ENCODE data around the gene PROK2. TPM values are rescaled to one million over a fixed set of nuclear protein-coding genes. Genes with fewer than 3 reads are reported as not detected.

The PROK2 gene
- total RNA-seq, 1 donor from 2014 or later, result not detected

DNA sequence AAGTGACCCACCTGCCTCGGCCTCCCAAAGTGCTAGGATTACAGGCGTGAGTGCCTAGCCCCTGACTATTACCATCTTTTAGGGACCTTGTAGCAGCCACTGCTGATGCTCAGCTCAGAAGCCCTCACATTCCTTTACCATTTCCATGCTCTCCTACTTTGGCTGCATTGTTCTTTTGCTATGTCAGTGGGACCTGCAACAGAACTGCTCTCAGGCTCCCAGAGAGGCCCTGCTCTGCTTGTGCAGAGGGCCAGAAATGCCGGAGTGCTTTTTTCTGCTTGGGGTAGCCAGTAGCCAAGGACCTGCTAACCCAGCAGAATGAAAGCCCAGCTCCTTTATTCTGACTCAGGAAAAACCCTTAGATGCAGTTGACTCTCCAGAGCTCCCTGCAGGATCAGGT is 18.3 kb upstream of the PROK2 start:
- TF ChIP-seq, protein P1, sequence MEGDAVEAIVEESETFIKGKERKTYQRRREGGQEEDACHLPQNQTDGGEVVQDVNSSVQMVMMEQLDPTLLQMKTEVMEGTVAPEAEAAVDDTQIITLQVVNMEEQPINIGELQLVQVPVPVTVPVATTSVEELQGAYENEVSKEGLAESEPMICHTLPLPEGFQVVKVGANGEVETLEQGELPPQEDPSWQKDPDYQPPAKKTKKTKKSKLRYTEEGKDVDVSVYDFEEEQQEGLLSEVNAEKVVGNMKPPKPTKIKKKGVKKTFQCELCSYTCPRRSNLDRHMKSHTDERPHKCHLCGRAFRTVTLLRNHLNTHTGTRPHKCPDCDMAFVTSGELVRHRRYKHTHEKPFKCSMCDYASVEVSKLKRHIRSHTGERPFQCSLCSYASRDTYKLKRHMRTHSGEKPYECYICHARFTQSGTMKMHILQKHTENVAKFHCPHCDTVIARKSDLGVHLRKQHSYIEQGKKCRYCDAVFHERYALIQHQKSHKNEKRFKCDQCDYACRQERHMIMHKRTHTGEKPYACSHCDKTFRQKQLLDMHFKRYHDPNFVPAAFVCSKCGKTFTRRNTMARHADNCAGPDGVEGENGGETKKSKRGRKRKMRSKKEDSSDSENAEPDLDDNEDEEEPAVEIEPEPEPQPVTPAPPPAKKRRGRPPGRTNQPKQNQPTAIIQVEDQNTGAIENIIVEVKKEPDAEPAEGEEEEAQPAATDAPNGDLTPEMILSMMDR (IDR thresholded peaks at IDR 0.05), result no peak
- H3K27ac Mint-ChIP-seq (ENCODE audit: unreplicated experiment), result no peak overlapping the region
- H3K4me1 Mint-ChIP-seq (ENCODE audit: unreplicated experiment), result no peaks in the 10 kb centered on the region
- H3K27me3 Mint-ChIP-seq (ENCODE audit: unreplicated experiment), result peaks cover 56% of the 10 kb centered on the region
- no peak overlapping the region for H3K4me3 Mint-ChIP-seq (ENCODE audit: unreplicated experiment)
- no peak for DNase-seq (ENCODE audit: extremely low spot score, unreplicated experiment)
- H3K36me3 Mint-ChIP-seq (ENCODE audit: unreplicated experiment), result no peaks in the 10 kb centered on the region
- no peaks in the 10 kb centered on the region for H3K9me3 Mint-ChIP-seq (ENCODE audit: unreplicated experiment)

DNA sequence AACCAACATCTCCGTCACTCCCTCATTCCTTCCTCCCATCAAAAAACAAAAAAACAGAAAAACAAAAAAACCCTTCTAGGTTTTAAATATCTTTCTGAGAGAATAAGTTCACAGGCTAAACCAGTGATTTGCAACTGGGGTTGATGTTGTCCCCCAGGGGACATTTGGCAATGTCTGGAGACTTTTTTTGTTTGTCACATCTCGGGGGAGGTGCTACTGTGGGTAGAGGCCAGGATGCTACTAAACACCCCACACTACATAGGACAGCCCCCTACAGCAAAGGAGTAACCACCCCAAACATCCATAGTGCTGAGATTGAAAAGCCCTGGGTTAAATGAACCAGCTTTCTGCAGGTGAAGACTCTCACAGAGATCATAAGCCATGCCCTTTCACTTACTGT is 17.0 kb upstream of the PROK2 start:
- H3K9me3 Mint-ChIP-seq (ENCODE audit: unreplicated experiment), result no peaks in the 10 kb centered on the region
- TF ChIP-seq, protein P1 (IDR thresholded peaks at IDR 0.05), result no peak
- no peaks in the 10 kb centered on the region for H3K4me1 Mint-ChIP-seq (ENCODE audit: unreplicated experiment)
- no peak overlapping the region for H3K27ac Mint-ChIP-seq (ENCODE audit: unreplicated experiment)
- H3K27me3 Mint-ChIP-seq (ENCODE audit: unreplicated experiment), result peaks cover 66% of the 10 kb centered on the region
- DNase-seq (ENCODE audit: extremely low spot score, unreplicated experiment), result no peak
- H3K36me3 Mint-ChIP-seq (ENCODE audit: unreplicated experiment), result no peaks in the 10 kb centered on the region
- H3K4me3 Mint-ChIP-seq (ENCODE audit: unreplicated experiment), result no peak overlapping the region

DNA sequence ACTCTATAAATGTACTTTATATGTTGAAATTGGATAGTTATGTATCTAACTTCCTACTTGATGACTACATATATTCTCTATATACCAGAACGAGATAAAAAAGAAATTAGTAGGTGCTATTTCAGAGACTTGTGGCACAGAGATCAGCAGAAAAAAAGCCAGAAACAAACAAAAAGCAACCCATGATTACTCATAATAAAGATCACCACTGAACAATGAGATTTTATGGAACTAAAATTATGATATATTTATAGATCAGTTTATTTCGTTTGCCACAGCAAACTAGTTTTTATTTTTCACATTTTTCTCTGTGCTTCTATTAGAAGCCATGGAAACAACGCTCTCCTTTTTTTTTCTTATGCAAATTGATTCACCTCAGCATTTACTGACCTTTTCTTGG is 15.1 kb upstream of the PROK2 start:
- no peak for DNase-seq (ENCODE audit: extremely low spot score, unreplicated experiment)
- H3K9me3 Mint-ChIP-seq (ENCODE audit: unreplicated experiment), result no peaks in the 10 kb centered on the region
- H3K27me3 Mint-ChIP-seq (ENCODE audit: unreplicated experiment), result peaks cover 75% of the 10 kb centered on the region
- H3K4me3 Mint-ChIP-seq (ENCODE audit: unreplicated experiment), result no peak overlapping the region
- H3K36me3 Mint-ChIP-seq (ENCODE audit: unreplicated experiment), result no peaks in the 10 kb centered on the region
- TF ChIP-seq, protein P1 (IDR thresholded peaks at IDR 0.05), result no peak
- H3K4me1 Mint-ChIP-seq (ENCODE audit: unreplicated experiment), result no peaks in the 10 kb centered on the region
- H3K27ac Mint-ChIP-seq (ENCODE audit: unreplicated experiment), result no peak overlapping the region

DNA sequence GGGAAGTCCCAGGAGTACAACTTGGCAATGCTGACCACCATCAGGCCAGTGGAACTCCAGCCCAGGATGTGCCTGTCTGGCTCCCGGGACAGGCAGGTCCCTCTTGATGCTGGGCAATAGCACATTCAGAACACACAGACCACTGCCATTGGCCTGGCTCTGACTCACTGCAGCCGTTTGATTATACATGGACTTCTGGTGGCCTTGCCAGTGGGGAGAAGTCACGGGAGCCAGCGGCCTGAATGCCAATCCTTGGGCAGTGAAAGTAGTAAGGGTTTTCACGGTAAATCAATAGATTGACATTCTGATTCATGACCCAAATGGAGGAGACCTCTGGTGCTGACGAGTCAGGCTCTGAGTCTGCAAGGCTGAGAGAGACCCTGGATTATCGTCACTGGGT is 12.5 kb upstream of the PROK2 start:
- Mint-ChIP-seq H3K4me1 (ENCODE audit: unreplicated experiment) (no peaks in the 10 kb centered on the region), H3K4me3 (ENCODE audit: unreplicated experiment) (no peak overlapping the region), H3K36me3 (ENCODE audit: unreplicated experiment) (no peaks in the 10 kb centered on the region), H3K27me3 (ENCODE audit: unreplicated experiment) (peaks cover 71% of the 10 kb centered on the region), H3K27ac (ENCODE audit: unreplicated experiment) (no peak overlapping the region), H3K9me3 (ENCODE audit: unreplicated experiment) (no peaks in the 10 kb centered on the region)
- TF ChIP-seq, protein P1 (IDR thresholded peaks at IDR 0.05), result no peak
- DNase-seq (ENCODE audit: extremely low spot score, unreplicated experiment), result no peak

DNA sequence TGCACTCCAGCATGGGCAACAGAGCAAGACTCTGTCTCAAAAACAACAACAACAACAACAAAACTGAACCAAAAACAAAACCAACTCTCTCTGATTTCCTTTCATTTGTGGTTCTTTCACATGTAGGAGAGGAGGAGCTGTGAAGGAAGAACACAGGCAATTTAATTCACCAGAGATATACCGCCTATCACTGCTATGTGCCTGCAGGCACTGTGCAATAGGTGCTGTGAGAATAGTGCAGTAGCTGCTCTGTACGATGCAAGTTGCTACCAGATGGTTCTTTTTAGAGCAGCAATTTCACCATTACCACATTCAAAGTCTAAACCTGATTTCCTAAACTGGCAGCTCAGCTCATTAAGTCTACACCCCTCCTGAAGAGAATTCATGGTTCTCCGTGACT is 11.3 kb upstream of the PROK2 start:
- no peaks in the 10 kb centered on the region for H3K4me1 Mint-ChIP-seq (ENCODE audit: unreplicated experiment)
- DNase-seq (ENCODE audit: extremely low spot score, unreplicated experiment), result no peak
- no peaks in the 10 kb centered on the region for H3K36me3 Mint-ChIP-seq (ENCODE audit: unreplicated experiment)
- no peak overlapping the region for H3K4me3 Mint-ChIP-seq (ENCODE audit: unreplicated experiment)
- TF ChIP-seq, protein P1 (IDR thresholded peaks at IDR 0.05), result no peak
- H3K27ac Mint-ChIP-seq (ENCODE audit: unreplicated experiment), result no peak overlapping the region
- no peaks in the 10 kb centered on the region for H3K9me3 Mint-ChIP-seq (ENCODE audit: unreplicated experiment)
- H3K27me3 Mint-ChIP-seq (ENCODE audit: unreplicated experiment), result peaks cover 70% of the 10 kb centered on the region

All from osteocyte (in vitro differentiated cells).